DMS79 treated with DMSO at 0.1 percent for 48 hours (cell line): ENCODE measurements around the gene HS3ST3B1.

Experiments used
- DNase-seq: peaks from one replicate; lab custom pipeline; 2025; lab: John Stamatoyannopoulos, UW

Gene HS3ST3B1

GRCh38 chr17:14300575-14301278 is at the start of gene HS3ST3B1:
Gene HS3ST3B1, plus strand, starts transcription at chr17:14301081. Its CDS starts 438 bp downstream, at chr17:14301519.
- DNase-seq = peak; percentile 34

GRCh38 chr17:14261406-14261805 is 39.5 kb upstream of the HS3ST3B1 start:
- DNase-seq = no peak

GRCh38 chr17:14268264-14268663 is 32.6 kb upstream of the HS3ST3B1 start:
- DNase-seq = no peak

GRCh38 chr17:14269473-14269872 is 31.4 kb upstream of the HS3ST3B1 start:
- no peak for DNase-seq

- no peak for DNase-seq
These were observed 30.4 kb upstream of the HS3ST3B1 start for GRCh38 chr17:14270508-14270907.

GRCh38 chr17:14276535-14277250 is 24.2 kb upstream of the HS3ST3B1 start:
- DNase-seq = no peak

- DNase-seq = no peak
These were observed 19.4 kb upstream of the HS3ST3B1 start for GRCh38 chr17:14281530-14281929.

GRCh38 chr17:14282726-14283125 is 18.2 kb upstream of the HS3ST3B1 start:
- DNase-seq = peak; percentile 39

- DNase-seq = no peak
These were observed 11.7 kb upstream of the HS3ST3B1 start for GRCh38 chr17:14289162-14289561.

- no peak for DNase-seq
These were observed 6.0 kb upstream of the HS3ST3B1 start for GRCh38 chr17:14294876-14295275.

- DNase-seq = no peak
These were observed 5.2 kb upstream of the HS3ST3B1 start for GRCh38 chr17:14295676-14296075.

GRCh38 chr17:14296166-14296910 is 4.5 kb upstream of the HS3ST3B1 start:
- DNase-seq = no peak

- DNase-seq = no peak
These were observed 3.6 kb upstream of the HS3ST3B1 start for GRCh38 chr17:14297161-14297851.

- DNase-seq = no peak
These were observed 2.5 kb upstream of the HS3ST3B1 start for GRCh38 chr17:14298221-14298946.

- DNase-seq = no peak
These were observed 2.0 kb upstream of the HS3ST3B1 start for GRCh38 chr17:14298947-14299279.

- no peak for DNase-seq
These were observed 1.4 kb upstream of the HS3ST3B1 start for GRCh38 chr17:14299280-14300141.

GRCh38 chr17:14301279-14302090 is 604 bp downstream of the HS3ST3B1 start:
- DNase-seq = no peak

GRCh38 chr17:14302091-14302430 is 1.2 kb downstream of the HS3ST3B1 start:
- DNase-seq = no peak

GRCh38 chr17:14302431-14303099 is 1.7 kb downstream of the HS3ST3B1 start:
- DNase-seq = no peak
